K562 (cell line): ENCODE data around the gene FILIP1L. TPM values are rescaled to one million over a fixed set of nuclear protein-coding genes. Genes with fewer than 3 reads are reported as not detected.

ENCODE experiments used
- ATAC-seq: fragments of 200-7000 bp; cut with Tn5 transposase; 3 replicates; pipeline ENCODE4 v1.9.1; 2020; ENCODE audit warnings: moderate library complexity
- BruUV-seq: library from RNA; stranded (reverse); fragments of 400-500 nt; replicated peaks from 2 replicates; lab custom pipeline; 2021; lab: Mats Ljungman, UMichigan
- CTCF ChIA-PET: fragments of 300-600 bp; formaldehyde crosslinking; extraction: SDS; loops from one replicate; lab custom pipeline; 2021; ENCODE audit warnings: low intra/inter-chr PET ratio; lab: Yijun Ruan, JAX
- POLR2A ChIA-PET: fragments of 300-600, 350-650 bp; sonication (Branson Sonifier 250); formaldehyde crosslinking; extraction: SDS; loops from one replicate; lab custom pipeline; 2021; ENCODE audit warnings: antibody characterized with exemption, inconsistent platforms; lab: Yijun Ruan, JAX
- DNase-seq, 4 experiments: peaks; one replicate each; pipeline versions ENCODE4 v3.0.0 to v3.0.0-alpha.2; 2011 to 2018; ENCODE audit warnings: low spot score in 3 of 4, mixed read lengths in 3 of 4; ENCODE audit errors: extremely low read depth in 1 of 4
- FAIRE-seq: peaks from 2 replicates; lab custom pipeline; 2011; peaks lifted over from hg19 to GRCh38; lab: Jason Lieb, UNC
- H2AFZ ChIP-seq: 2 replicates; pipeline ENCODE4 v1.6.0; 2011; ENCODE audit warnings: low read depth, low read length, control low read depth, inconsistent platforms
- H3K27ac ChIP-seq: fragments of 200-600 bp; 3 replicates; pipeline ENCODE4 v1.8.0; 2011; ENCODE audit warnings: low read depth, mild to moderate bottlenecking, control low read depth, inconsistent platforms, low read length, moderate library complexity, mixed read lengths; ENCODE audit errors: extremely low read depth
- H3K27me3 ChIP-seq, 2 experiments: fragments of 300-600 bp in 1 of 2; 2 replicates in 1 of 2; 3 replicates in 1 of 2; pipeline versions ENCODE4 v1.6.0 to v1.8.0; 2011; ENCODE audit warnings: inconsistent platforms in 2 of 2, low read length in 2 of 2, mild to moderate bottlenecking in 1 of 2, mixed read lengths in 1 of 2, moderate library complexity in 1 of 2; ENCODE audit not compliant: control insufficient read depth in 2 of 2, insufficient read depth in 2 of 2
- H3K36me3 ChIP-seq: fragments of 300-600 bp; 3 replicates; pipeline ENCODE4 v1.8.0; 2011; ENCODE audit warnings: mild to moderate bottlenecking, low read length, inconsistent platforms; ENCODE audit not compliant: control insufficient read depth, insufficient read depth
- H3K4me1 ChIP-seq, 2 experiments: fragments of 200-600 bp in 1 of 2; replicated peaks in 1 of 2; 2 replicates in 1 of 2; 3 replicates in 1 of 2; pipeline versions ENCODE4 v1.5.1 to v1.8.0; 2011; ENCODE audit warnings: inconsistent platforms in 2 of 2, low read length in 2 of 2, mild to moderate bottlenecking in 1 of 2, mixed read lengths in 1 of 2, moderate library complexity in 1 of 2; ENCODE audit not compliant: control insufficient read depth in 2 of 2, insufficient read depth in 2 of 2
- H3K4me2 ChIP-seq: 2 replicates; pipeline ENCODE4 v1.6.1; 2011; ENCODE audit warnings: low read length, control low read depth, inconsistent platforms, mixed read lengths; ENCODE audit not compliant: insufficient read depth
- H3K4me3 ChIP-seq: fragments of 200-600 bp; sonication (generic), shearing (Covaris generic); 2 replicates; pipeline ENCODE4 v1.5.1; 2016; ENCODE audit warnings: control low read depth, inconsistent platforms
- H3K79me2 ChIP-seq: fragments of 200-600 bp; 3 replicates; pipeline ENCODE4 v1.8.0; 2011; ENCODE audit warnings: low read length, inconsistent platforms; ENCODE audit not compliant: control insufficient read depth, insufficient read depth
- H3K9ac ChIP-seq, 2 experiments: 2 replicates each; pipeline versions ENCODE4 v1.6.0 to v1.6.1; 2011; ENCODE audit warnings: low read depth in 2 of 2, low read length in 2 of 2, control low read depth in 1 of 2, inconsistent platforms in 1 of 2, mild to moderate bottlenecking in 1 of 2, mixed read lengths in 1 of 2; ENCODE audit not compliant: insufficient read depth in 1 of 2
- H3K9me1 ChIP-seq: one replicate; pipeline ENCODE4 v1.6.0; 2011; ENCODE audit warnings: inconsistent platforms, mild to moderate bottlenecking, low read length, moderate library complexity; ENCODE audit not compliant: control insufficient read depth, insufficient read depth
- H3K9me3 ChIP-seq: replicated peaks from 2 replicates; pipeline ENCODE4 v1.5.1; 2011; ENCODE audit warnings: low read depth, low read length, inconsistent platforms; ENCODE audit not compliant: control insufficient read depth, insufficient read depth
- H4K20me1 ChIP-seq: replicated peaks from 2 replicates; pipeline ENCODE4 v1.6.1; 2011; ENCODE audit warnings: low read length, inconsistent platforms, mixed read lengths; ENCODE audit not compliant: control insufficient read depth, insufficient read depth
- ARID3A ChIP-seq: IDR thresholded peaks from 2 replicates; pipeline ENCODE4 v1.6.1; 2012; ENCODE audit warnings: low read depth, low read length, improper control_type of control experiment, borderline replicate concordance
- BHLHE40 ChIP-seq: IDR thresholded peaks from 2 replicates; pipeline ENCODE4 v1.6.1; 2011; ENCODE audit warnings: low read length, improper control_type of control experiment
- E4F1 ChIP-seq: fragments of 250-450 bp; sonication (Bioruptor Pico); IDR thresholded peaks from 2 replicates; pipeline ENCODE4 v1.5.0; 2021; ENCODE audit warnings: mild to moderate bottlenecking, borderline replicate concordance
- KLF10 ChIP-seq: fragments of 250-450 bp; sonication (Bioruptor Pico); IDR thresholded peaks from 2 replicates; pipeline ENCODE4 v1.6.1; 2021; ENCODE audit warnings: matching md5 sums
- MCM5 ChIP-seq: fragments of 450-650 bp; IDR thresholded peaks from 2 replicates; pipeline ENCODE4 v1.6.1; 2016; ENCODE audit warnings: low read depth
- NCOA2 ChIP-seq, 2 experiments: fragments of 450-650 bp; IDR thresholded peaks; 2 replicates each; pipeline ENCODE4 v1.6.1; 2018; ENCODE audit warnings: mild to moderate bottlenecking in 2 of 2, moderate library complexity in 1 of 2; ENCODE audit not compliant: partially characterized antibody in 2 of 2
- PRMT5 ChIP-seq: sonication (generic); formaldehyde crosslinking; IDR thresholded peaks from 2 replicates; pipeline ENCODE4 v1.5.0; 2020; ENCODE audit warnings: missing genetic modification reagents
- STAG1 ChIP-seq: sonication (generic); formaldehyde crosslinking; IDR thresholded peaks from 2 replicates; pipeline ENCODE4 v1.5.0; 2020; ENCODE audit warnings: missing genetic modification reagents, borderline replicate concordance
- TFAM ChIP-seq: fragments of 250-450 bp; sonication (Bioruptor Pico); conservative IDR thresholded peaks from 2 replicates; pipeline ENCODE4 v1.5.0; 2021; ENCODE audit warnings: mild to moderate bottlenecking, moderate library complexity
- ZBTB17 ChIP-seq: fragments of 450-650 bp; formaldehyde crosslinking; IDR thresholded peaks from 2 replicates; pipeline ENCODE4 v1.4.0; 2020; ENCODE audit warnings: mild to moderate bottlenecking
- ZKSCAN8 ChIP-seq: fragments of 200-800 bp; sonication (Bioruptor generic); IDR thresholded peaks from 2 replicates; pipeline ENCODE4 v1.6.1; 2016; ENCODE audit warnings: missing genetic modification characterization, missing compliant biosample characterization
- ZNF143 ChIP-seq: sonication (generic); formaldehyde crosslinking; IDR thresholded peaks from 2 replicates; pipeline ENCODE4 v1.9.0; 2022; ENCODE audit warnings: mild to moderate bottlenecking, missing genetic modification reagents
- ZNF174 ChIP-seq: fragments of 250-450 bp; sonication (Bioruptor Pico); IDR thresholded peaks from 2 replicates; pipeline ENCODE4 v1.4.0; 2020; ENCODE audit warnings: mild to moderate bottlenecking
- ZNF175 ChIP-seq: fragments of 200-800 bp; sonication (Bioruptor generic); IDR thresholded peaks from 2 replicates; pipeline ENCODE4 v1.6.1; 2016; ENCODE audit warnings: low read depth, mild to moderate bottlenecking, missing genetic modification characterization, missing compliant biosample characterization
- in situ Hi-C: fragments of 300-500 bp; cut with MboI; formaldehyde crosslinking; loops from 4 replicates; pipeline ENCODE4 v1.15.0; 2018; ENCODE audit warnings: inconsistent platforms, mixed read lengths
- intact Hi-C: fragments of 100-400 bp; cut with micrococcal nuclease; formaldehyde crosslinking; loops from 2 replicates; pipeline ENCODE4 v1.14.2; 2022
- polyA plus RNA-seq, 8 experiments: library from polyadenylated mRNA; depleted of rRNA in 4 of 8; stranded (reverse) in 5 of 8; unstranded in 3 of 8; fragments of >200 nt; fragmentation: Nextera tagmentation in 2 of 8; fragmentation: Illumina TruSeq in 1 of 8; extraction: Ambion mirVana in 2 of 8; extraction: Trizol in 1 of 8; gene quantifications; 2 replicates each; pipeline versions ENCODE4 v1.2.1 to v1.2.3, GENCODE V29; 2011 to 2014; ENCODE audit warnings: inconsistent platforms in 1 of 8, missing spikeins in 1 of 8
- total RNA-seq, 7 experiments: library from RNA; depleted of rRNA in 6 of 7; stranded (reverse); fragments of >200 nt in 6 of 7; fragmentation: Illumina TruSeq in 2 of 7; extraction: Trizol in 2 of 7; gene quantifications; 2 replicates each; pipeline versions ENCODE4 v1.2.1 to v1.2.3, GENCODE V29; 2011 to 2021; ENCODE audit warnings: low replicate concordance in 1 of 7
- TF ChIP-seq, protein P1 (sequence below): fragments of 450-650 bp; IDR thresholded peaks from 2 replicates; pipeline ENCODE4 v1.7.1; 2018; ENCODE audit warnings: mild to moderate bottlenecking, low read depth; ENCODE audit not compliant: partially characterized antibody
- TF ChIP-seq, protein P2 (sequence below): fragments of 250-450 bp; sonication (Bioruptor Pico); IDR thresholded peaks from 2 replicates; pipeline ENCODE4 v1.8.0; 2022; ENCODE audit warnings: inconsistent platforms, mild to moderate bottlenecking, moderate library complexity, borderline replicate concordance

Gene FILIP1L
- total and polyA plus RNA-seq, 9 of the 15 experiments (the other 6 are each of a cell fraction or from before 2014, with no cell fraction given), result 0.50 to 2.1 (median 1.1) TPM

- ChIA-PET CTCF (no interaction called here), POLR2A (interaction anchor here (0.7 to 1.0 kb wide), 3 partner anchors 10 to 34 kb away, joined by 3 read pairs; no protein-coding TSS in a partner anchor)
- no peak for ATAC-seq
- Histone ChIP-seq H3K9me3 (no peaks in the 10 kb centered on the region), H3K27me3 (no peaks in the 10 kb centered on the region), H4K20me1 (no peaks in the 10 kb centered on the region), H3K4me1 (no peaks in the 10 kb centered on the region; a peak in 1 of 5 replicates), H3K4me3 (no peak overlapping the region), H2AFZ (no peak overlapping the region), H3K27ac (no peak overlapping the region), H3K9ac (no peak overlapping the region), H3K36me3 (no peaks in the 10 kb centered on the region), H3K4me2 (no peak overlapping the region), H3K79me2 (no peaks in the 10 kb centered on the region; the same call in 1 of the 3 replicates), H3K9me1 (no peaks in the 10 kb centered on the region)
- in situ Hi-C loops, result no loop called here
- no peak for FAIRE-seq
- no TSS peak for BruUV-seq
- intact Hi-C loops, result no loop called here
- DNase-seq, result no peak
- TF ChIP-seq ZKSCAN8 (CRISPR knock-in tag) (no peak), STAG1 (CRISPR knock-in tag) (no peak), ARID3A (no peak), BHLHE40 (no peak), PRMT5 (no peak), MCM5 (no peak), ZNF174 (CRISPR knock-in tag) (no peak), NCOA2 (IDR thresholded peaks at IDR 0.05; ENCODE audit: partially characterized antibody in 2 of 2) (no peak), ZNF143 (no peak), E4F1 (CRISPR knock-in tag) (no peak), KLF10 (no peak), ZNF175 (CRISPR knock-in tag) (no peak), ZBTB17 (CRISPR knock-in tag) (no peak), TFAM (CRISPR knock-in tag) (no peak)
- TF ChIP-seq, protein P1, sequence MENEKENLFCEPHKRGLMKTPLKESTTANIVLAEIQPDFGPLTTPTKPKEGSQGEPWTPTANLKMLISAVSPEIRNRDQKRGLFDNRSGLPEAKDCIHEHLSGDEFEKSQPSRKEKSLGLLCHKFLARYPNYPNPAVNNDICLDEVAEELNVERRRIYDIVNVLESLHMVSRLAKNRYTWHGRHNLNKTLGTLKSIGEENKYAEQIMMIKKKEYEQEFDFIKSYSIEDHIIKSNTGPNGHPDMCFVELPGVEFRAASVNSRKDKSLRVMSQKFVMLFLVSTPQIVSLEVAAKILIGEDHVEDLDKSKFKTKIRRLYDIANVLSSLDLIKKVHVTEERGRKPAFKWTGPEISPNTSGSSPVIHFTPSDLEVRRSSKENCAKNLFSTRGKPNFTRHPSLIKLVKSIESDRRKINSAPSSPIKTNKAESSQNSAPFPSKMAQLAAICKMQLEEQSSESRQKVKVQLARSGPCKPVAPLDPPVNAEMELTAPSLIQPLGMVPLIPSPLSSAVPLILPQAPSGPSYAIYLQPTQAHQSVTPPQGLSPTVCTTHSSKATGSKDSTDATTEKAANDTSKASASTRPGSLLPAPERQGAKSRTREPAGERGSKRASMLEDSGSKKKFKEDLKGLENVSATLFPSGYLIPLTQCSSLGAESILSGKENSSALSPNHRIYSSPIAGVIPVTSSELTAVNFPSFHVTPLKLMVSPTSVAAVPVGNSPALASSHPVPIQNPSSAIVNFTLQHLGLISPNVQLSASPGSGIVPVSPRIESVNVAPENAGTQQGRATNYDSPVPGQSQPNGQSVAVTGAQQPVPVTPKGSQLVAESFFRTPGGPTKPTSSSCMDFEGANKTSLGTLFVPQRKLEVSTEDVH, result no peak
- TF ChIP-seq, protein P2, sequence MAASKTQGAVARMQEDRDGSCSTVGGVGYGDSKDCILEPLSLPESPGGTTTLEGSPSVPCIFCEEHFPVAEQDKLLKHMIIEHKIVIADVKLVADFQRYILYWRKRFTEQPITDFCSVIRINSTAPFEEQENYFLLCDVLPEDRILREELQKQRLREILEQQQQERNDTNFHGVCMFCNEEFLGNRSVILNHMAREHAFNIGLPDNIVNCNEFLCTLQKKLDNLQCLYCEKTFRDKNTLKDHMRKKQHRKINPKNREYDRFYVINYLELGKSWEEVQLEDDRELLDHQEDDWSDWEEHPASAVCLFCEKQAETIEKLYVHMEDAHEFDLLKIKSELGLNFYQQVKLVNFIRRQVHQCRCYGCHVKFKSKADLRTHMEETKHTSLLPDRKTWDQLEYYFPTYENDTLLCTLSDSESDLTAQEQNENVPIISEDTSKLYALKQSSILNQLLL (CRISPR knock-in tag), result no peak
These were observed 210.4 kb downstream of the FILIP1L start for GRCh38 chr3:99903869-99904268.
